ENCODE measurements around the gene HFE. TPM values are rescaled to one million over a fixed set of nuclear protein-coding genes. Genes with fewer than 3 reads are reported as not detected.

Gene HFE
- total RNA-seq, 4 donors from 2014 or later = 5.9 to 11.0 (median 9.0) TPM

- WGBS, 2 donors = 0 to 1% methylated on average over 45 of the region's 45 CpGs
- peaks cover 0 to 16% (median 3%) of the 10 kb centered on the region in 3 donors for H3K36me3 ChIP-seq
- TF ChIP-seq POLR2A (IDR thresholded peaks at IDR 0.05) = peak; percentile 97 to 99
- peak in 2 of 5 experiments; percentile 45 to 46 for TF ChIP-seq CTCF (IDR thresholded peaks at IDR 0.05)
- peak in 1 of 2 donors; percentile 100 for TF ChIP-seq EP300 (IDR thresholded peaks at IDR 0.05)
- peak overlapping the region; percentile 76 to 99 (median 98) for H3K27ac ChIP-seq
- no peaks in the 10 kb centered on the region for H3K27me3 ChIP-seq
- peaks cover 0 to 34% (median 18%) of the 10 kb centered on the region in 4 donors for H3K4me1 ChIP-seq
- no peaks in the 10 kb centered on the region for H3K9me3 ChIP-seq
- H3K4me3 ChIP-seq = peak overlapping the region; percentile 67 to 96 (median 90)
- peak; percentile 39 to 90 for DNase-seq (ENCODE audit: low spot score in 2 of 2)
Measured at GRCh38 chr6:26123947-26124780, 36.9 kb downstream of the HFE start.

DNA sequence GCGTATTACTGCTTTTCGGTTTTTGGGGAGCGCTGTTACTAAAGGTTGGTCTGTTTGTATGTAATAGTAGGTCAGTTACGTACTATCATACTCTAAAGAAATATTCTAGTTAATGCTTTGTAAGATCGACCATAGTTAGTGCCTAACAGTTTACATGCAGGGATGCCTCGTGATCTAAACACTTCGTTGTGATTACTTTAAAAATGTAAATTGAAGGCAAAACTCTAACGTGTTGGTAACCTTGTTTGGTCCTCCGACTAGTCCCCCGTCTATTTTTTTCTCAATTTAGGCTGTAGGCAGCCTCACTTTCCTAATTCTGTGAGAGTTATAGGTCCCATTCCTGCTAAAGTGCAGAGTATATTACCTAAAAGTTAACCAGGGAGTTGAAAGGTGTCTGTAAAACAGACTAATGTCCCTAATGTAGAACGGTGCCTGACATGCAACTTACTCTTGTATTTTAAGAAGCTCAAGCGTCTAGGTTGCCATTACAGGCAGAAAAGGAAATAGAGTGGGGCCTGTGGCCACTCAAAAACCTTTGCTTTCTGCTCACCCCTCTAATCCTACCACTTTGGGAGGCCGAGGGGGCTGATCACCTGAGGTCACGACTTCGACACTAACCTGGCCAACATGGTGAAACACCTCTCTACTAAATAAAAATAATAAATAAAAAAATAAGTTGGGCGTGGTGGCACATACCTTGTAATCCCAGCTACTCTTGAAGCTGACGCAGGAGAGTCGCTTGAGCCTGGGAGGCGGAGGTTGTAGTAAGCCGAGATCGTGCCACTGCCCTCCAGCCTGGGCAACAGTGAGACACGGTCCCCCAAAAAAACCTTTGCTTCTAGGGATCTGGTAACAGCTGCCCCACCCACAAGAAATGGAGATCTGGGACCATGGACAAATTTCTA lies 37.8 kb downstream of the HFE start:
- Histone ChIP-seq H3K27me3 (no peaks in the 10 kb centered on the region), H3K9me3 (no peaks in the 10 kb centered on the region), H3K4me3 (peak overlapping the region; percentile 67 to 96 (median 90)), H3K4me1 (peaks cover 0 to 42% (median 19%) of the 10 kb centered on the region in 4 donors), H3K27ac (peak overlapping the region; percentile 74 to 99 (median 98)), H3K36me3 (peaks cover 0 to 23% (median 3%) of the 10 kb centered on the region in 3 donors)
- DNase-seq (ENCODE audit: low spot score in 2 of 2) = peak in 1 of 2 donors; percentile 35
- WGBS, 2 donors = 0 to 1% methylated on average over 22 of the region's 22 CpGs
- TF ChIP-seq CTCF (IDR thresholded peaks at IDR 0.05) (no peak), EP300 (IDR thresholded peaks at IDR 0.05) (no peak), POLR2A (IDR thresholded peaks at IDR 0.05) (no peak)

GRCh38 chr6:26126394-26127235 lies 39.4 kb downstream of the HFE start:
- Histone ChIP-seq H3K27ac (peak overlapping the region; percentile 14 to 99 (median 98)), H3K4me1 (peaks cover 0 to 48% (median 19%) of the 10 kb centered on the region in 4 donors), H3K36me3 (peaks cover 0 to 39% (median 3%) of the 10 kb centered on the region in 3 donors), H3K4me3 (peak overlapping the region; percentile 67 to 96 (median 90)), H3K9me3 (no peaks in the 10 kb centered on the region), H3K27me3 (no peaks in the 10 kb centered on the region)
- WGBS, 2 donors = 4 to 6% methylated on average over 8 of the region's 8 CpGs
- TF ChIP-seq CTCF (IDR thresholded peaks at IDR 0.05) (no peak), POLR2A (IDR thresholded peaks at IDR 0.05) (no peak), EP300 (IDR thresholded peaks at IDR 0.05) (no peak)
- no peak for DNase-seq (ENCODE audit: low spot score in 2 of 2)

DNA sequence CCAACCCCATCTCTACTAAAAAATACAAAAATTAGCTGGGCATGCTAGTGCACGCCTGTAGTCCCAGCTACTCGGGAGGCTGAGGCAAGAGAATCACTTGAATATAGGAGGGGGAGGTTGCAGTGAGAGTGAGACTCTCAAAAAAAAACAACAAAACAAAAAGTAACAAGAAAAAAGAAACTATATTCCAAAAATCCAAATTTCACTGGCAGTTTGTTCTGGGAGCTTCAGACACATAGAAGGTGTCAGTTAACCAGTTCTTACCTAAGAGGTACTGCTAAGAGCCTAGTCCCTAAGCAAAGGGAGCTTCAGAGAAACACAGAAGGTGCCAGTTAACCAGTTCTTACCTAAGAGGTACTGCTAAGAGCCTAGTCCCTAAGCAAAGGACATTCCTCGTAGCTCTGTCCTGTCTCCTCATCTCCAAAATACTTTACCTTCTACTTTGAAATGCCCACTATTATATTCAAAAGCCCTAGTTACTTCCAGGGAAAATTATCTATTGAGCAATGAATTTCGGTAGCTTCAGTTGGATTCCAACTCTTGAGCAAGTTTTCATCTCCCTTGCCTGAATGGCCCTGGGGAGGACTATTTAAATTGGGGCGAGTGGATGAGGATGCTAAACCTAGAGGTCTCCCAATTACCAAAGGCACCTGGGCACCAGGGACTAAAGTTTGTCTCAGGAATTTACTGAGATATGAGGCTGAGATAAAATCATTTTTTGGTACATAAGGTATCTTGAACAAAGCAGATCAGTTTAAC lies 41.0 kb downstream of the HFE start:
- WGBS, 2 donors = 64 to 75% methylated on average over 5 of the region's 5 CpGs
- peak overlapping the region in 2 of 4 donors; percentile 23 to 99 for H3K27ac ChIP-seq
- no peaks in the 10 kb centered on the region for H3K27me3 ChIP-seq
- H3K36me3 ChIP-seq = peaks cover 0 to 48% (median 3%) of the 10 kb centered on the region in 3 donors
- H3K9me3 ChIP-seq = no peaks in the 10 kb centered on the region
- no peak for DNase-seq (ENCODE audit: low spot score in 2 of 2)
- peaks cover 0 to 41% (median 19%) of the 10 kb centered on the region in 4 donors for H3K4me1 ChIP-seq
- no peak for TF ChIP-seq POLR2A (IDR thresholded peaks at IDR 0.05)
- TF ChIP-seq EP300 (IDR thresholded peaks at IDR 0.05) = no peak
- TF ChIP-seq CTCF (IDR thresholded peaks at IDR 0.05) = no peak
- peak overlapping the region in 1 of 4 donors; percentile 96 for H3K4me3 ChIP-seq
